OCI-LY7 (cell line): ENCODE results near the gene PDLIM1. TPM values are rescaled to one million over a fixed set of nuclear protein-coding genes. Genes with fewer than 3 reads are reported as not detected.

Experiments used
- BruUV-seq: library from RNA; stranded (reverse); fragments of 400-500 nt; replicated peaks from 2 replicates; lab custom pipeline; 2021; lab: Mats Ljungman, UMichigan
- CTCF ChIA-PET: fragments of 300-600 bp; sonication (Branson Sonifier 250); formaldehyde crosslinking; loops from one replicate; lab custom pipeline; 2022; ENCODE audit warnings: antibody characterized with exemption; ENCODE audit not compliant: unreplicated experiment; lab: Charles Lee
- POLR2A ChIA-PET: fragments of 300-600 bp; sonication (Branson Sonifier 250); formaldehyde crosslinking; loops from one replicate; lab custom pipeline; 2022; ENCODE audit warnings: antibody characterized with exemption; lab: Charles Lee
- DNase-seq: peaks from one replicate; pipeline ENCODE4 v3.0.0-alpha.2; 2015; ENCODE audit warnings: low spot score
- H2AFZ ChIP-seq: fragments of 200-600 bp; sonication (generic), shearing (Covaris generic); 2 replicates; pipeline ENCODE4 v1.6.1; 2014; ENCODE audit warnings: mild to moderate bottlenecking, antibody characterized with exemption, low read length, moderate library complexity
- H3K27ac ChIP-seq: fragments of 200-600 bp; sonication (generic); 2 replicates; pipeline ENCODE4 v1.5.1; 2014; ENCODE audit warnings: mixed run types, low read depth, mild to moderate bottlenecking, moderate library complexity, low read length, inconsistent platforms; ENCODE audit not compliant: poor library complexity, severe bottlenecking
- H3K36me3 ChIP-seq: fragments of 200-600 bp; sonication (generic); 2 replicates; pipeline ENCODE4 v1.6.1; 2014; ENCODE audit warnings: mild to moderate bottlenecking, antibody characterized with exemption, low read length, moderate library complexity, mixed read lengths; ENCODE audit not compliant: insufficient read depth
- H3K4me1 ChIP-seq: fragments of 200-600 bp; sonication (generic); 2 replicates; pipeline ENCODE4 v1.5.1; 2014; ENCODE audit warnings: mild to moderate bottlenecking, low read length; ENCODE audit not compliant: insufficient read depth, poor library complexity, severe bottlenecking
- H3K4me2 ChIP-seq: fragments of 200-600 bp; sonication (generic); 2 replicates; pipeline ENCODE4 v1.6.1; 2014; ENCODE audit warnings: mild to moderate bottlenecking, low read length
- H3K4me3 ChIP-seq: fragments of 200-600 bp; sonication (generic); 2 replicates; pipeline ENCODE4 v1.5.1; 2014; ENCODE audit warnings: mild to moderate bottlenecking, low read depth, low read length; ENCODE audit not compliant: poor library complexity, severe bottlenecking
- H3K79me2 ChIP-seq: fragments of 200-600 bp; sonication (generic); 2 replicates; pipeline ENCODE4 v1.6.1; 2016; ENCODE audit warnings: low read depth, mild to moderate bottlenecking, low read length, moderate library complexity, mixed read lengths; ENCODE audit not compliant: insufficient read depth
- H3K9me2 ChIP-seq: fragments of 200-600 bp; sonication (generic); 2 replicates; pipeline ENCODE4 v1.6.1; 2016; ENCODE audit warnings: mild to moderate bottlenecking, low read length, mixed read lengths; ENCODE audit not compliant: insufficient read depth
- H3K9me3 ChIP-seq: fragments of 200-600 bp; sonication (generic); 2 replicates; pipeline ENCODE4 v1.6.1; 2014; ENCODE audit warnings: mild to moderate bottlenecking, mixed run types, low read length, mixed read lengths
- H4K20me1 ChIP-seq: fragments of 200-600 bp; sonication (generic); 2 replicates; pipeline ENCODE4 v1.6.1; 2014; ENCODE audit warnings: mild to moderate bottlenecking, antibody characterized with exemption, low read length, moderate library complexity, mixed read lengths; ENCODE audit not compliant: insufficient read depth
- EZH2phosphoT487 ChIP-seq: fragments of 200-600 bp; sonication (generic); IDR thresholded peaks from 2 replicates; pipeline ENCODE4 v1.6.1; 2018; ENCODE audit warnings: low read depth, borderline replicate concordance, mild to moderate bottlenecking, mixed run types, antibody characterized with exemption, low read length, moderate library complexity, mixed read lengths
- intact Hi-C: fragments of 100-400 bp; cut with micrococcal nuclease; formaldehyde crosslinking; loops from one replicate; pipeline ENCODE4 v1.10.0; 2022; ENCODE audit not compliant: unreplicated experiment
- total RNA-seq, 2 experiments: library from RNA; depleted of rRNA in 1 of 2; stranded (reverse); fragments of >200 nt in 1 of 2; shearing (Covaris generic) in 1 of 2; gene quantifications; 2 replicates each; pipeline ENCODE4 v1.2.3, GENCODE V29; 2014 to 2022
- TF ChIP-seq, protein P1 (sequence below): fragments of 200-600 bp; sonication (generic); conservative IDR thresholded peaks from 2 replicates; pipeline ENCODE4 v1.5.1; 2014; ENCODE audit warnings: mild to moderate bottlenecking, antibody characterized with exemption, low read length, moderate library complexity, mixed read lengths

PDLIM1 gene
- total RNA-seq, 2 experiments from 2014 or later = 22.3 to 105 TPM

DNA sequence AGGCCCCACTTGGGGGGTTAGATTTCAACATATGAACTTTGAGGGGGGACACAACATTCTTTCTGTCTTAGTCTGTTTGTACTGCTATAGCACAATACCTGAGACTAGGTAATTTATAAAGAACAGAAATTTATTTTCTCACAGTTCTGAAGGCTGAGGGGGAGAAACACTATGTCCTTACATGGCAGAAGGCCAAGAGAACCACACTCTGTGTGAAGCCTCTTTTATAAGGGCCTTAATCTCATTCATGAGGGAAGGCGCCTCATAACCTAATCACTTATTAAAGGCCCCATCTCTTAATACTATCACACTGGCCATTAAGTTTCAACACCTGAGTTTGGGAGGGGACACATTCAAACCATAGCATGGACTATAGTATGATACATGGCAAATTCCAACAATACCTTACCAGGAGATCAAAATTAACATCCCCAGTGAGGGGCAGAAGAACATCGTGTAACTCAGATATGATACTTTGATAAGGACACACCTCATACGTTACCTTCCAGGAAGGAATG is 9.3 kb upstream of the PDLIM1 start:
- intact Hi-C loops = no loop called here
- Histone ChIP-seq H3K9me2 (no peaks in the 10 kb centered on the region), H3K4me2 (no peak overlapping the region), H3K27ac (no peak overlapping the region), H4K20me1 (no peaks in the 10 kb centered on the region), H3K36me3 (no peaks in the 10 kb centered on the region), H2AFZ (no peak overlapping the region), H3K9me3 (no peaks in the 10 kb centered on the region), H3K4me3 (no peak overlapping the region), H3K79me2 (no peaks in the 10 kb centered on the region), H3K4me1 (peaks cover 27% of the 10 kb centered on the region)
- no peak for TF ChIP-seq EZH2phosphoT487
- TF ChIP-seq, protein P1, sequence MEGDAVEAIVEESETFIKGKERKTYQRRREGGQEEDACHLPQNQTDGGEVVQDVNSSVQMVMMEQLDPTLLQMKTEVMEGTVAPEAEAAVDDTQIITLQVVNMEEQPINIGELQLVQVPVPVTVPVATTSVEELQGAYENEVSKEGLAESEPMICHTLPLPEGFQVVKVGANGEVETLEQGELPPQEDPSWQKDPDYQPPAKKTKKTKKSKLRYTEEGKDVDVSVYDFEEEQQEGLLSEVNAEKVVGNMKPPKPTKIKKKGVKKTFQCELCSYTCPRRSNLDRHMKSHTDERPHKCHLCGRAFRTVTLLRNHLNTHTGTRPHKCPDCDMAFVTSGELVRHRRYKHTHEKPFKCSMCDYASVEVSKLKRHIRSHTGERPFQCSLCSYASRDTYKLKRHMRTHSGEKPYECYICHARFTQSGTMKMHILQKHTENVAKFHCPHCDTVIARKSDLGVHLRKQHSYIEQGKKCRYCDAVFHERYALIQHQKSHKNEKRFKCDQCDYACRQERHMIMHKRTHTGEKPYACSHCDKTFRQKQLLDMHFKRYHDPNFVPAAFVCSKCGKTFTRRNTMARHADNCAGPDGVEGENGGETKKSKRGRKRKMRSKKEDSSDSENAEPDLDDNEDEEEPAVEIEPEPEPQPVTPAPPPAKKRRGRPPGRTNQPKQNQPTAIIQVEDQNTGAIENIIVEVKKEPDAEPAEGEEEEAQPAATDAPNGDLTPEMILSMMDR = no peak
- DNase-seq = no peak
- ChIA-PET CTCF (no interaction called here), POLR2A (no interaction called here)
- no TSS peak for BruUV-seq

DNA sequence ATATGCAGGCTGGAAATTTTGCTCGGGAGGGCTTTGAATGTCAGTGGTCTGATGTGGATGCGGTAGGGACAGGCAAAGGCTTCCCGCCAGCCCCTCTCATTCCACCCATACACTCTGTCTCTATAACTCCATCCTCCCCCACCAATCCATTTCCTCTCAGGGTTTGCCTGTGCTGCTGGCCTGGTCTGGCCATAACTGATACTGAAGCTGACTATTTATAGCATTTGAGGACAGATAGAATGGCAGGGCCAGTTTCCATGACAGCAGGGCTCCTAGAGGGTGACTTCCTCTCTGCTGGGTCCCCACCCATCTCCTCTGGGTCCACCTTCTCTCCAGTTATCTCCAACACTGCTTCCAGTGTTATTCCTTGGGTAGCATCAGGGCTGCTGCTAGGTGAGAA is 6.6 kb upstream of the PDLIM1 start:
- POLR2A ChIA-PET = no interaction called here
- H3K9me2 ChIP-seq = no peaks in the 10 kb centered on the region
- no peaks in the 10 kb centered on the region for H3K79me2 ChIP-seq
- CTCF ChIA-PET = no interaction called here
- H4K20me1 ChIP-seq = no peaks in the 10 kb centered on the region
- H2AFZ ChIP-seq = no peak overlapping the region
- DNase-seq = peak; percentile 26
- intact Hi-C loops = loop anchor here (10.0 kb wide), 1 partner anchor 987 kb away; no protein-coding TSS in a partner anchor
- no peaks in the 10 kb centered on the region for H3K36me3 ChIP-seq
- H3K4me3 ChIP-seq = no peak overlapping the region
- no peak overlapping the region for H3K27ac ChIP-seq
- no TSS peak for BruUV-seq
- no peaks in the 10 kb centered on the region for H3K9me3 ChIP-seq
- peaks cover 54% of the 10 kb centered on the region for H3K4me1 ChIP-seq
- TF ChIP-seq EZH2phosphoT487 = no peak
- TF ChIP-seq, protein P1 = no peak
- peak overlapping the region; percentile 24; the same call in 1 of the 2 replicates for H3K4me2 ChIP-seq

DNA sequence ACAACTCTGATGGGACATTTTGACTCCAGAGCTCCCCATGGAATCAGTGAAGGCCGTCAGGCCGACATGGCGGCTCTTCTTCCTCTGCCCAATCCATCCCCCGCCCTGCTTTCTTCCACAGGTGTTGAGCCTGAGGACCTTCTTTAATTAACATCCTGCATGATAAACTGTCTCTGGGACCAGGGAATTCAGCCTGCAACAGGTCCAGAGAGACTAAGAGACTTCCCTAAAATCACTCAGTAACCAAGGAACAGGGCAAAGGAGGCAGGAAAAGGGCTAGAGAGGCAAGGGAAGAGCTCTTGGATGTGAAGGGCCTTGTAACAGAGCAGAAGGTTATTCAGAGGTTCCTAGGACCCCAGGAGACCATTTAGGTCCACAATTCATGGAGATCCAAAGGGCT is 6.0 kb upstream of the PDLIM1 start:
- Histone ChIP-seq H3K27ac (no peak overlapping the region), H3K79me2 (no peaks in the 10 kb centered on the region), H3K4me2 (peak overlapping the region; percentile 87), H2AFZ (no peak overlapping the region), H3K4me3 (no peak overlapping the region), H3K9me3 (no peaks in the 10 kb centered on the region), H3K4me1 (peaks cover 60% of the 10 kb centered on the region), H3K36me3 (no peaks in the 10 kb centered on the region), H4K20me1 (no peaks in the 10 kb centered on the region), H3K9me2 (no peaks in the 10 kb centered on the region)
- ChIA-PET POLR2A (interaction anchor here (0.9 to 2.9 kb wide), 3 partner anchors 9 to 68 kb away, joined by 3 to 7 read pairs (median 3); no protein-coding TSS in a partner anchor), CTCF (no interaction called here)
- no peak for DNase-seq
- TF ChIP-seq EZH2phosphoT487 = no peak
- TF ChIP-seq, protein P1 = no peak
- intact Hi-C loops = loop anchor here (10.0 kb wide), 1 partner anchor 988 kb away; no protein-coding TSS in a partner anchor
- BruUV-seq = no TSS peak
